ENCODE measurements around the gene NPTXR.

The NPTXR gene

GRCh38 chr22:38849811-38850210, 6.0 kb upstream of the NPTXR start:
- H3K9me3 ChIP-seq (ENCODE audit: insufficient read depth, low read depth, low read length): no peaks in the 10 kb centered on the region
- no peak overlapping the region for H3K27ac ChIP-seq (ENCODE audit: low read length)
- no peaks in the 10 kb centered on the region for H3K36me3 ChIP-seq (ENCODE audit: insufficient read depth, low read depth, low read length)
- H3K4me1 ChIP-seq (ENCODE audit: insufficient read depth, low read length): peaks cover 3% of the 10 kb centered on the region; the same call in 1 of the 2 replicates
- peaks cover 63% of the 10 kb centered on the region for H3K27me3 ChIP-seq (ENCODE audit: insufficient read depth, low read length)
- H3K4me3 ChIP-seq (ENCODE audit: low read length): no peak overlapping the region
- H3K9ac ChIP-seq (ENCODE audit: low read depth, low read length): no peak overlapping the region

GRCh38 chr22:38846412-38846811, 2.6 kb upstream of the NPTXR start:
- Histone ChIP-seq H3K27me3 (ENCODE audit: insufficient read depth, low read length) (peaks cover 77% of the 10 kb centered on the region), H3K4me1 (ENCODE audit: insufficient read depth, low read length) (no peaks in the 10 kb centered on the region), H3K9ac (ENCODE audit: low read depth, low read length) (no peak overlapping the region), H3K27ac (ENCODE audit: low read length) (no peak overlapping the region), H3K9me3 (ENCODE audit: insufficient read depth, low read depth, low read length) (no peaks in the 10 kb centered on the region), H3K4me3 (ENCODE audit: low read length) (no peak overlapping the region), H3K36me3 (ENCODE audit: insufficient read depth, low read depth, low read length) (no peaks in the 10 kb centered on the region)

GRCh38 chr22:38845004-38845740, 1.3 kb upstream of the NPTXR start:
- Histone ChIP-seq H3K27me3 (ENCODE audit: insufficient read depth, low read length) (peaks cover 80% of the 10 kb centered on the region), H3K9me3 (ENCODE audit: insufficient read depth, low read depth, low read length) (no peaks in the 10 kb centered on the region), H3K27ac (ENCODE audit: low read length) (no peak overlapping the region), H3K4me1 (ENCODE audit: insufficient read depth, low read length) (no peaks in the 10 kb centered on the region), H3K9ac (ENCODE audit: low read depth, low read length) (no peak overlapping the region), H3K4me3 (ENCODE audit: low read length) (no peak overlapping the region), H3K36me3 (ENCODE audit: insufficient read depth, low read depth, low read length) (no peaks in the 10 kb centered on the region)

GRCh38 chr22:38844315-38845003, 631 bp upstream of the NPTXR start:
- Histone ChIP-seq H3K9me3 (ENCODE audit: insufficient read depth, low read depth, low read length) (no peaks in the 10 kb centered on the region), H3K9ac (ENCODE audit: low read depth, low read length) (no peak overlapping the region; the same call in 1 of the 2 replicates), H3K27me3 (ENCODE audit: insufficient read depth, low read length) (peaks cover 81% of the 10 kb centered on the region), H3K4me1 (ENCODE audit: insufficient read depth, low read length) (no peaks in the 10 kb centered on the region), H3K36me3 (ENCODE audit: insufficient read depth, low read depth, low read length) (no peaks in the 10 kb centered on the region), H3K4me3 (ENCODE audit: low read length) (peak overlapping the region; percentile 63; the same call in 1 of the 2 replicates), H3K27ac (ENCODE audit: low read length) (no peak overlapping the region)

- Histone ChIP-seq H3K9me3 (ENCODE audit: insufficient read depth, low read depth, low read length) (no peaks in the 10 kb centered on the region), H3K4me3 (ENCODE audit: low read length) (peak overlapping the region; percentile 61; the same call in 1 of the 2 replicates), H3K4me1 (ENCODE audit: insufficient read depth, low read length) (no peaks in the 10 kb centered on the region), H3K9ac (ENCODE audit: low read depth, low read length) (peak overlapping the region; percentile 37; the same call in 1 of the 2 replicates), H3K27ac (ENCODE audit: low read length) (no peak overlapping the region), H3K36me3 (ENCODE audit: insufficient read depth, low read depth, low read length) (no peaks in the 10 kb centered on the region), H3K27me3 (ENCODE audit: insufficient read depth, low read length) (peaks cover 71% of the 10 kb centered on the region)
These were observed 599 bp downstream of the NPTXR start for GRCh38 chr22:38843201-38843656.

GRCh38 chr22:38842512-38843200, 1.2 kb downstream of the NPTXR start:
- Histone ChIP-seq H3K27me3 (ENCODE audit: insufficient read depth, low read length) (peaks cover 69% of the 10 kb centered on the region), H3K9me3 (ENCODE audit: insufficient read depth, low read depth, low read length) (no peaks in the 10 kb centered on the region), H3K36me3 (ENCODE audit: insufficient read depth, low read depth, low read length) (no peaks in the 10 kb centered on the region), H3K4me3 (ENCODE audit: low read length) (peak overlapping the region; percentile 61), H3K4me1 (ENCODE audit: insufficient read depth, low read length) (no peaks in the 10 kb centered on the region), H3K27ac (ENCODE audit: low read length) (no peak overlapping the region), H3K9ac (ENCODE audit: low read depth, low read length) (peak overlapping the region; percentile 37; the same call in 1 of the 2 replicates)

- no peak overlapping the region for H3K27ac ChIP-seq (ENCODE audit: low read length)
- H3K36me3 ChIP-seq (ENCODE audit: insufficient read depth, low read depth, low read length): no peaks in the 10 kb centered on the region
- peaks cover 65% of the 10 kb centered on the region for H3K27me3 ChIP-seq (ENCODE audit: insufficient read depth, low read length)
- no peaks in the 10 kb centered on the region for H3K4me1 ChIP-seq (ENCODE audit: insufficient read depth, low read length)
- H3K9me3 ChIP-seq (ENCODE audit: insufficient read depth, low read depth, low read length): no peaks in the 10 kb centered on the region
- no peak overlapping the region for H3K4me3 ChIP-seq (ENCODE audit: low read length)
- H3K9ac ChIP-seq (ENCODE audit: low read depth, low read length): no peak overlapping the region
These were observed 2.2 kb downstream of the NPTXR start for GRCh38 chr22:38841635-38842034.

- Histone ChIP-seq H3K27ac (ENCODE audit: low read length) (no peak overlapping the region), H3K9me3 (ENCODE audit: insufficient read depth, low read depth, low read length) (no peaks in the 10 kb centered on the region), H3K4me3 (ENCODE audit: low read length) (no peak overlapping the region), H3K27me3 (ENCODE audit: insufficient read depth, low read length) (peaks cover 65% of the 10 kb centered on the region), H3K4me1 (ENCODE audit: insufficient read depth, low read length) (peaks cover 3% of the 10 kb centered on the region; the same call in 1 of the 2 replicates), H3K36me3 (ENCODE audit: insufficient read depth, low read depth, low read length) (no peaks in the 10 kb centered on the region), H3K9ac (ENCODE audit: low read depth, low read length) (no peak overlapping the region)
These were observed 2.6 kb downstream of the NPTXR start for GRCh38 chr22:38841211-38841610.

- Histone ChIP-seq H3K36me3 (ENCODE audit: insufficient read depth, low read depth, low read length) (no peaks in the 10 kb centered on the region), H3K9me3 (ENCODE audit: insufficient read depth, low read depth, low read length) (no peaks in the 10 kb centered on the region), H3K9ac (ENCODE audit: low read depth, low read length) (no peak overlapping the region), H3K27ac (ENCODE audit: low read length) (no peak overlapping the region), H3K4me3 (ENCODE audit: low read length) (no peak overlapping the region), H3K4me1 (ENCODE audit: insufficient read depth, low read length) (peaks cover 7% of the 10 kb centered on the region; the same call in 1 of the 2 replicates), H3K27me3 (ENCODE audit: insufficient read depth, low read length) (peaks cover 60% of the 10 kb centered on the region)
These were observed 3.7 kb downstream of the NPTXR start for GRCh38 chr22:38840129-38840528.

GRCh38 chr22:38839686-38840085, 4.1 kb downstream of the NPTXR start:
- Histone ChIP-seq H3K4me3 (ENCODE audit: low read length) (no peak overlapping the region), H3K36me3 (ENCODE audit: insufficient read depth, low read depth, low read length) (no peaks in the 10 kb centered on the region), H3K9me3 (ENCODE audit: insufficient read depth, low read depth, low read length) (no peaks in the 10 kb centered on the region), H3K4me1 (ENCODE audit: insufficient read depth, low read length) (peaks cover 7% of the 10 kb centered on the region; the same call in 1 of the 2 replicates), H3K27ac (ENCODE audit: low read length) (no peak overlapping the region), H3K27me3 (ENCODE audit: insufficient read depth, low read length) (peaks cover 56% of the 10 kb centered on the region), H3K9ac (ENCODE audit: low read depth, low read length) (no peak overlapping the region)

GRCh38 chr22:38837414-38837928, 6.4 kb downstream of the NPTXR start:
- H3K27me3 ChIP-seq (ENCODE audit: insufficient read depth, low read length): peaks cover 40% of the 10 kb centered on the region
- no peaks in the 10 kb centered on the region for H3K9me3 ChIP-seq (ENCODE audit: insufficient read depth, low read depth, low read length)
- no peak overlapping the region for H3K27ac ChIP-seq (ENCODE audit: low read length)
- no peak overlapping the region for H3K9ac ChIP-seq (ENCODE audit: low read depth, low read length)
- H3K4me3 ChIP-seq (ENCODE audit: low read length): no peak overlapping the region
- peaks cover 7% of the 10 kb centered on the region; the same call in 1 of the 2 replicates for H3K4me1 ChIP-seq (ENCODE audit: insufficient read depth, low read length)
- no peaks in the 10 kb centered on the region for H3K36me3 ChIP-seq (ENCODE audit: insufficient read depth, low read depth, low read length)

Measured in iPS-20b (cell line).